ENCODE data around the gene MRPL39. TPM values are rescaled to one million over a fixed set of nuclear protein-coding genes. Genes with fewer than 3 reads are reported as not detected.

MRPL39 gene
- total and polyA plus RNA-seq, 7 donors = 15.3 to 53.6 (median 18.9) TPM

GRCh38 chr21:25535849-25536248 lies 71.4 kb downstream of the MRPL39 start:
- TF ChIP-seq POLR2A (IDR thresholded peaks at IDR 0.05) (no peak), EP300 (IDR thresholded peaks at IDR 0.05) (no peak), POLR2AphosphoS5 (IDR thresholded peaks at IDR 0.05) (no peak)
- TF ChIP-seq, protein P1, sequence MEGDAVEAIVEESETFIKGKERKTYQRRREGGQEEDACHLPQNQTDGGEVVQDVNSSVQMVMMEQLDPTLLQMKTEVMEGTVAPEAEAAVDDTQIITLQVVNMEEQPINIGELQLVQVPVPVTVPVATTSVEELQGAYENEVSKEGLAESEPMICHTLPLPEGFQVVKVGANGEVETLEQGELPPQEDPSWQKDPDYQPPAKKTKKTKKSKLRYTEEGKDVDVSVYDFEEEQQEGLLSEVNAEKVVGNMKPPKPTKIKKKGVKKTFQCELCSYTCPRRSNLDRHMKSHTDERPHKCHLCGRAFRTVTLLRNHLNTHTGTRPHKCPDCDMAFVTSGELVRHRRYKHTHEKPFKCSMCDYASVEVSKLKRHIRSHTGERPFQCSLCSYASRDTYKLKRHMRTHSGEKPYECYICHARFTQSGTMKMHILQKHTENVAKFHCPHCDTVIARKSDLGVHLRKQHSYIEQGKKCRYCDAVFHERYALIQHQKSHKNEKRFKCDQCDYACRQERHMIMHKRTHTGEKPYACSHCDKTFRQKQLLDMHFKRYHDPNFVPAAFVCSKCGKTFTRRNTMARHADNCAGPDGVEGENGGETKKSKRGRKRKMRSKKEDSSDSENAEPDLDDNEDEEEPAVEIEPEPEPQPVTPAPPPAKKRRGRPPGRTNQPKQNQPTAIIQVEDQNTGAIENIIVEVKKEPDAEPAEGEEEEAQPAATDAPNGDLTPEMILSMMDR (IDR thresholded peaks at IDR 0.05) = no peak
- Histone ChIP-seq H3K27ac (no peak overlapping the region), H3K27me3 (no peaks in the 10 kb centered on the region), H3K9me3 (peaks cover 0 to 11% (median 3%) of the 10 kb centered on the region in 4 donors), H3K36me3 (no peaks in the 10 kb centered on the region), H3K4me3 (no peak overlapping the region), H3K4me1 (no peaks in the 10 kb centered on the region)
- DNase-seq = no peak
- 84 to 90% methylated on average over 2 of the region's 2 CpGs for WGBS, 2 donors
- intact Hi-C loops (cut with DNase I) = no loop called here

Other genes starting within 250 kb of the MRPL39 start
- 10 to 100 TPM; 13.0 to 31.6 (median 16.5) TPM for gene JAM2, start 31.8 kb upstream of the MRPL39 start, total RNA-seq
- 1 to 10 TPM in 2 of 3 donors, under 1 TPM in 1; 0.46 to 5.8 (median 1.8) TPM for gene JAM2, start 31.8 kb upstream of the MRPL39 start, polyA plus RNA-seq
- 100 to 1,000 TPM; 232 to 283 (median 239) TPM for gene ATP5PF, start 127.4 kb upstream of the MRPL39 start, total RNA-seq
- 1,000 to 10,000 TPM in 1 of 3 donors, 100 to 1,000 TPM in 2; 393 to 1,130 (median 799) TPM for gene ATP5PF, start 127.4 kb upstream of the MRPL39 start, polyA plus RNA-seq
- 10 to 100 TPM; 17.6 to 32.5 (median 27.2) TPM for gene GABPA, start 127.5 kb upstream of the MRPL39 start, total RNA-seq
- 10 to 100 TPM; 10.8 to 13.2 (median 11.2) TPM for gene GABPA, start 127.5 kb upstream of the MRPL39 start, polyA plus RNA-seq

Measured in sigmoid colon (tissue), 7 donors.